ENCODE measurements around the gene RAP1GAP. TPM values are rescaled to one million over a fixed set of nuclear protein-coding genes. Genes with fewer than 3 reads are reported as not detected.

Gene RAP1GAP
- total RNA-seq, 2 donors from 2014 or later = 0.38 to 1.2 TPM

DNA sequence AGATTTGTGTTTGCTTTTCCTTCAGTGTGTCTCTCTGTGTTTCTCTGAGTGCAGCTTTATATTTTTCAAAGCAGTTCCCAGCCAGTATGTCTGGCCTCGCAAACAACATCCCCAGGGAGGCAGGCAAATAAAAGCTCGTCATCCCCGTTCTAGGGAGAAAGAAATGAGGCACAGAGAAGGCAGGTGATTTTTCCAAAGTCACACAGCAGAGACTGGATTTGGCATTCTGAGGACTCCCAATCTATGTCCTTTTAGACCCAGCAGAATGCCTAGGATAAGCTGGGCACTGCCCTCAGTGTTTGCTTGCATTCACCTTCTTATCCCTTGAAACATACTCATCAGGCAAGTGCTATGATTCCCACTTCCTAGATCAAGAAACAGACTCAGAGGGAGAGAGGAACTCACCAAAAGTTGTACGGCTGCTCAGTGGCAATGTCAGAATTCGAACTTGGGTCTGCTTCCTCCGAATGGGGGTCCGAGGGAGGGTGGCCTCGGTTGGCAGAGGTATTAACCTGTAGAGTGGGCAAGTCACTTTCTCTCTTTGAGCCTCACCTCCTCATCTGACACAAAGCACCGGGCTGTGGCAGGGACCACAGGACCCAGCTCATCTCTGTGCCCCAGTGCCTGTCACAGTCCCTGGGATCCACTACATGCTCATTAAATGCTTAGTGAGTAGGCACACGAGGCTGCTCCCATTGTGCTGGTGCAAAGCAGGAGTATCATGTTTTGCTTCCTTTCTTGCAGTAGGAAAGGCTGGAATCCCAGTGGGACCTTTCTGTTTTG lies 4.2 kb downstream of the RAP1GAP start:
- no peak for DNase-seq (ENCODE audit: low spot score)
- intact Hi-C loops (cut with DNase I) = loop anchor here in 1 of 2 donors (10.0 kb wide), 1 partner anchor 160 kb away; the partner anchor contains the start of gene ALPL

DNA sequence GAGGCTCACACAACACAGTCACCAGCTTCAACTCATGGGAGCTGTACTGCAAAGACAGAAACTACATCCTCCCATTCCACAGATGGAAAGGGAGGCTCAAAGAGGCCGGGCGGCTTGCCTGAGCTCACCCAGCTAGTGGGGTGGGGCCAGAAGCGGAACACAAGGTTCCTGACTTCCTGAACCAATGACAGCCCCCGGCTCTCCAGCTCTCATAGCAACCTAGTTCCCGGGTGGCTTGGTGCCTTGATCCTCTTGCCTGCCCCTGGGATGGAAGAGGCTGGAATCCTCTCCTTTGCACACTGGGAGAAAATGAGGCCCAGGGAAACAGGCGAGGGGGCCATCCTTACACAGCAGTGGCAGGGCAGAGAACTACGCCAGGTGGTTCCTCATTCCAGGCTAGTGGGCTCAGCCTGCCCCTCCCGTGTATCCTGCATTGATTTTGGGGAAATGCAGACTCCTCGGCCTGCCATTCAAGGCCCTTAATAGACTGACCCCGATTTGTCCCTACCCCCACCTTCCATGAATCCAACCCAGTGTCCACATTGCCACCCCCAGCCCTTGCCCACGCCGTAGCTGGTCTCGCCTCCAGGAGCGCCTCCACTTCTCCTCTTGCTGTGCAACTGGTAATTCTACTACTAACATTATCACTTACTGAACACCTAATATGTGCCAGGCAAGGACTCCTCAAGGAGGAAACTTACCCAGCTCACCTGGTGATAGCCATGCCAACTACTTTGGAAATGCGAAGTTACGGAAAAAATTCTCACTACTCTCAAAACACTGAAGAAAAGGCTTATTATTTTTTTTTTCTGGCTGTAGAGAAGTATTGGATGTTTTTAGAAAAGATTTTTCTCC lies 5.0 kb downstream of the RAP1GAP start:
- intact Hi-C loops (cut with DNase I) = loop anchor here in 1 of 2 donors (10.0 kb wide), 1 partner anchor 159 kb away; the partner anchor contains the start of gene ALPL

DNA sequence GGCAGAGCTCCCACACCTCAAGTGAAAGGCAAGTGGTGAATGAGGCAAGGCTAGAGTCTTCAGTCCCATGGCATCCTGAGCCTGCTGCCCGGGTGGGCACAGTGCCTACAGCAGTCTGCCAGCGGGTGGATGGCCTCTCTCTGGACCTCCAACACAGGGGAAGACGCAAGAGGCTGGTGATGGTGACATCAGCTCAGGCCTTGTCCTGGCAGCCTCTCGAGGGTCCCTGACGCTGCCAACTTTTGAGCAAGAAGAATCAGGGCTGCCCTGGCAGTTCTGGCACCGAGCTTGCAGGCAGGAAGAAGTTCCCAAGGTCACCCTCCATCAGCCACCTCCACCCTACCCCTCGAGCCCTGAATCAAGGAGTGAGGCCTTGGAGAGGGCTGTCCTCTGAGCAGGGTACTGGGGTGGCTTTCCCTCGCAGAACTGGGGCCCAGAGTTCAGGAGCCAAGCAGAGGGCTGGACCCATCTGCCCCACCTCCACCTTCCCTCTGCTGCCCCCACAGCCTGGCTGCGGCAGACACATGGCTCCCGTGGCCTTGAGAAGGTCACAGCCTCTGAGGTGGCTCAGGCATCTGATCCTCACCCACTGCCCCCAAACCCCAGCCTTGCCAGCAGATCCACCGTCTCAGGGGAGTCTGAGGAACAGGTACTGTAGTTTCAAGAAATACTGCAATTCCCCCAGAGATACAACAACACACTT lies 5.8 kb downstream of the RAP1GAP start:
- peak; percentile 61 for DNase-seq (ENCODE audit: low spot score)
- intact Hi-C loops (cut with DNase I) = loop anchor here in 1 of 2 donors (10.0 kb wide), 1 partner anchor 159 kb away; the partner anchor contains the start of gene ALPL

More for the DNA sequence above, 5.0 kb downstream of the RAP1GAP start:
- DNase-seq (ENCODE audit: low spot score) = peak; percentile 81

DNA sequence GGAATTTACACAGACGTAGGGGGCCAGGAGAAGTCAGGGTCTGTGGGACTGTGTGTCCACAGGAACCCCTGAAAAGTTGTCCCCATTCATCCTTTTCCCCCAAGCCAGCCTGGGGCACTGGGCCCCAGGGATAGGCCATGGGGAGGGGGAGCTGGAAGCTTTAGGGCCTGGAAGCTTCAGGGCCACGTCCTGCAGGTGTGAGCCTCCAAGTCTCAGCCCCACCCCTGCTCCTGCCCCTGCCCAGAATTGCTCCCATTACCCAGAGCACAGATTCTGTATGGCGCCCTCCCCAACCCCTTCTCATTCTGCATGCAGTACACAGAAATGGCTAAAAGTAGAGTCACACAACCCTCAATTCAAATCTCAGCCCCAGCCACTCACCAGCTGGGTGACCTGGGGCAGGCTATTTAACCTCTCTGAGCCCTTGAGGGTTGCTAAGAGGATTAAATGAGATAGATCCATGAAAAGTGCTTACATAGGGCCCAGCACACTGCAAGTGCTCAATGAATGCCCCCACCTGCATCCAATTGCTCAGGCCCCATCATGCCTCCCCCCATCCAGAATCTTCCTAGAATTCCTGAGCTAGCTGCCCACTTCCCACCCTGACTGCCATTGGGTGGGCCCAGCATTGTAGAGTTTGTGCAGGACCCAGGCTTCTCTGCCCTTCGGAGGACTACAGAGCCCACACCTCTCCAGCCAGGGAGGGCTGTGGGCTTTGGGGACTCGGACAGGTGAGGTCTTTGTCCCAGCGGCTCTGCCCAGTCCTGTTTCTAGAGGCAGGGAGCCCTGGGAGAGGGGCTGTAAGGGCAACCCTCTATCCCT lies 6.5 kb downstream of the RAP1GAP start:
- DNase-seq (ENCODE audit: low spot score) = peak; percentile 46
- intact Hi-C loops (cut with DNase I) = loop anchor here in 1 of 2 donors (10.0 kb wide), 1 partner anchor 158 kb away; the partner anchor contains the start of gene ALPL

DNA sequence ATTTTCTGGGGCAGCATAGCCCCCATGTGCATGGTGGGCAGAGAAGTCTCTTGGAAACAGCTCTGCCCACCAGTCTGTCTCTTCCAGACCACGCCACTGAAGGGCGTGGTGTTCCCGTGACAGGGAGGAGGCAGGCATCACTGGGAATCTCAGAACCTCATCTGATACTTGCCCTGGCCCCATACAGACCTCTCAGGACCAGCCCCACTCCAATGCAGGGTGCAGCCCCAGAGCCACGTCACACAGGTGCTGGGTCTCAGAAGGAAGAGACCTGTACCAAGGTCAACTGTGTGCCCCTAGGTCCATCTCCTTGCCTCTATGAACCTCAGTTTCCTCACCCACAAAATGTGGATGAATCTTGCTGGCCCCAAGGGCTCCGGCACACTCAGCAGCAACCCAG lies 7.3 kb downstream of the RAP1GAP start:
- intact Hi-C loops (cut with DNase I) = loop anchor here in 1 of 2 donors (10.0 kb wide), 1 partner anchor 157 kb away; the partner anchor contains the start of gene ALPL
- DNase-seq (ENCODE audit: low spot score) = peak; percentile 61

DNA sequence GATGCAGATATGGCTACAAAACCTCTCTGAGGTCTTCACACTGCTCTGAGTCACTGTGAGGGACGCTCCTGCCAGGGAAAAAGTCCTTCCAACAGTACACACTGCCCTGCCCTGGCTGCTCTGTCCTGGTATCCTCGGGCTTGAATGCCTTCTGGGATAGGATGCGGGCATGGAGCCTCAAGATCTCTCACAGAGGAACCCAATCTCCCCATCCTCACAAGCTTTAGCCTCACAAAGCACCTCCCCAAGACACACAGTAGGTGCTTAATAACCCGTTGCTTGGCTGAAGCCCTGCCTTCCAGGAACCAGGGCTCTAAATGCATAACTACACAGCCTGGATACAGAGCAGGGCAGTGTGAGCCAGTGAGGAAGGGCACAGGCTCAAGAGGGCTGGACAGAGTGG lies 9.2 kb downstream of the RAP1GAP start:
- intact Hi-C loops (cut with DNase I) = loop anchor here in 1 of 2 donors (10.0 kb wide), 2 partner anchors 135 to 155 kb away; partner anchors contain the start of gene ALPL
- peak; percentile 42 for DNase-seq (ENCODE audit: low spot score)

DNA sequence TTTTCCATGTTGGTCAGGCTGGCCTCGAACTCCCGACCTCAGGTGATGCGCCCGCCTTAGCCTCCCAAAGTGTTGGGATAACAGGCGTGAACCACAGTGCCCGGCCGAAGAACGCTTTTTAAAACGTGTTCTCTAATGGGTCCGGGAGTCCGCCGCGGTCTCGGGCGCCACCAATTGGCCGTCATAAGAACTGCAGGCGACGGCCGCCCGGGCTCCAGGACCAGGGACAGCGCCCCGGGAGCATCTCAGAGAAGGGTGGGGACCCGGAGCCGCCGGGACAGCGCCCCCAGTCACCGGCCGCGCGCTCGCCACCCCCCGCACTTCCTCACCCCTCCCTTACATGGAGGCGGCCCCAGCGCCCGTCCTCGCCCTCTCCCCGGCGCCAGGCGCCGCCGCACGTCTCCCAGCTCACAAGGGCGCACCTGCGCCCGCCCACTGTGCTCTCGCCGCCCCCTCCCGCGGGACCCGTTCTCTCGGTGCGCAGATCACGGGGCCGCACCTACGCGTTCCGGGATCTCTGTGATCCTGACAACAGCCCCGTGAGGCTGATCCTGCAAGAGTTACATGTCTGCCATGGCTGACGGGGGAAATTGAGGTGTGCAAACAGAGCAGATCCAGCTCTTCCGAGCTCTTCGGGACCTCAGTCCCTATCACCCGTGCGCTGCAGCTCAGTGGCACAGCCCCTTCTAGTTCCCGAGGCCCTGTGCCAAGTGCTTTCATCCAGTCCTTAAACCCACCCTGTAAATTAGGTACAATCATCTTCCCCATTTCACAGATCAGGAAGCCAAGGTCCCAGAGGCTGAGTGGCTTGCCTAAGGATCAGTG lies 9.8 kb downstream of the RAP1GAP start:
- peak; percentile 94 for DNase-seq (ENCODE audit: low spot score)

DNA sequence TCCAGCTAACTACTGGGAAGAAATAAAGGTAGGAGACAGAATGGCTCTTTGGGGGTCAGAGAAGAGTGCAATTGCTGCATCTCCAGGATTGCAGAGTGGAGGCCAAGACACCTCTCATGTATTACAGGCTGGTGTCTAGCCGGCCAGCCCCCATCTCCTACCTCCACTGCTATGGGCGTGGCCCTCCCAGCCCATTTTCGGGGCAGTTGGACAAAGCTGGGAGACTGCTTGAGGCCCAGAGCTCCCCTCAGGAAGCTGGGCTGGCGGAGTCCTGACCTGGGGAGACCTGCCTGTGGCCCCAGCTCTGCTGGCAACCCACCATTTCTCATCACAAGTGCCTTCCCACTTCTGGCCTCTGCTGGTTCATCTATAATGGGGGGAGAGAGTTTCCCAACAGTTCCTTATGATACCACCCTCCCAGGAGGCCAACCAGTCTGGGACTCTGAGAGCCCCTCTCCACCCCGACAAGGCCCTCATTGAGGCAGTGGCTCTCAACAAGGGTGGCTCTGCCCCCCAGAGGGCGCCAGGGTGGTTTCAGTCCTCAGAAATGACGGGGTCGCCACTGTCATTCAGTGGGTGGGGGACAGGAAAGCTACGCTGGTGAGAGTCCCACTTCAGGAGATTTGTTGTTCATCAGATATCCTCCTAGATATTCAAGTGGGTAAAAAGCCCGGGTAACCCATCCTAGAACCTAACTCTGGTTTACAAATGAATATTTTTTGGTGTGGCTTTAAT lies 11.5 kb downstream of the RAP1GAP start:
- peak; percentile 64 for DNase-seq (ENCODE audit: low spot score)
- intact Hi-C loops (cut with DNase I) = loop anchor here in 1 of 2 donors (10.0 kb wide), 1 partner anchor 133 kb away; no protein-coding TSS in a partner anchor

More for the DNA sequence above, 9.8 kb downstream of the RAP1GAP start:
- intact Hi-C loops (cut with DNase I) = loop anchor here in 1 of 2 donors (10.0 kb wide), 1 partner anchor 135 kb away; no protein-coding TSS in a partner anchor

DNA sequence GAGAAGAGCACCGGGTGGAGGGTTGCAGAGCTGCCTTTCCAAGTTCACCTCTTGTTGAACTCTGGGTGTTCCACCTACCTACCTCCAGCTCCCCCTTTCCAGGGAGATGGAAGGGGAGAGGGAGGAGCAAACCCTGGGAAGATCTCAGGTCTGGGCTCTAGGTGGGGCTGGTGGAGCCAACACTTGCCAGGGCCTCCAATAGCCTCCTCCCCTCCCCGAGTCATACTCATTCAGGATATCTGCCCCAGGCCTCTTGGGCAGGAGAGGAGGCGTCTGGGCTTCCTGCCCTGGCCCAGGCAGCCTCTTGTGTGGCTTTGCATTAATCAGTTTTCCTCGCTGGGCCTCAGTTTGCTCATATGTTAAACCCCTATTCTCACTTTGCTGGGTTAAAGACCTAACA lies 13.4 kb downstream of the RAP1GAP start:
- DNase-seq (ENCODE audit: low spot score) = peak; percentile 29
- intact Hi-C loops (cut with DNase I) = loop anchor here in 1 of 2 donors (10.0 kb wide), 1 partner anchor 131 kb away; no protein-coding TSS in a partner anchor

DNA sequence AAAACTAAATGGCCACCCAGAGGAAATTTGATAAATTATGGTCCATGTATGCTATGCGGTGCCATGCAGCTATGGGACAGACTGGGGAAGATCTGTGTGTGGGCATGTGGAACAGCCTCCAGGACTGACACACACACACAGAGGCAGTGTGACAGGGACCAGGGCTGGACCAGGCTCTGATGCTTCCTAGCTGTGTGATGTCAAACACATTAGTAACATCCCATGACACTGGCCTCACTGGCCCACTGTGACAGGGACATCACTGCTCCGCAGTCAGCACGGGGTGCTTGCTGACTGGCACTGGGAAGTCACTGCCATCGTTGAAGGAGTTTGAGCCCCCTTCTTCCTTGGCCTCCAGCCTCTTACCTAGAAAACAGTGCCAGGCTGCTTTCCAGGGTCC lies 13.9 kb downstream of the RAP1GAP start:
- peak; percentile 38 for DNase-seq (ENCODE audit: low spot score)
- intact Hi-C loops (cut with DNase I) = loop anchor here in 1 of 2 donors (10.0 kb wide), 1 partner anchor 130 kb away; no protein-coding TSS in a partner anchor

DNA sequence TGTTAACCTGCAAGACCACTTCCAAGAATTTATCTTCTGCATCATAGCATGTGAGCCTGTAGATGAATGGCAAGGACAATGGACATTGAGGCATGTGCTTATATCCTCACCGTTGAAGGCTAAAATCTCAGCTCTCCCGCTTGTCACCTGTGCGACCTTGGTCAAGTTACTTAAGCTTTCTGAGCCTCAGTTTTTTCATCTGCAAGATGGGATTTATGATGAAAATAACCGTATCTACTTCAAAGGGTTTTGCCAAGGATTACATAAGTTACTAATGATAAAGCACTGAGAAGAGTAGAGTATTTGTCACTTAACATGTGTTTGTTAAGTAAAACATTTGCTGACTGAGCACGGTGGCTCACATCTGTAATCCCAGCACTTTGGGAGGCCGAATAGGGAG lies 14.9 kb downstream of the RAP1GAP start:
- DNase-seq (ENCODE audit: low spot score) = no peak
- intact Hi-C loops (cut with DNase I) = loop anchor here in 1 of 2 donors (10.0 kb wide), 1 partner anchor 129 kb away; no protein-coding TSS in a partner anchor

DNA sequence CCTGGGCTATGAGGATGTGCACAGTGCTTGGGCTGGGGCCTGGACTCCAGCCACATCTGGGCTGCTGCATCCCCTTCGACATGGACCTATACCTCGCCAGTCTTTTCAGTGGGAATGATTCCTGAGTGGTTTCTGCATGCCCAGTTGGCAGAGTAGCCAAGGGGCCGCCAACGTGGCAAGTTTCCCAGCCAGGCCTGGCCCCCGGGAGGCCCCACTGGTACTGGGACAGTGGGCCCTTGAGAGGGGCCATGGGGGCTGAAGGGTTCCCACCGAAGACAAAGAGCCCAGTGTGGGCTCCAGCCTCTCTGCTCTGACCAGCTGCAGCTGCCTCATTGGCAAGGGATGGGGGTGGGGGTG lies 15.4 kb downstream of the RAP1GAP start:
- no peak for DNase-seq (ENCODE audit: low spot score)
- intact Hi-C loops (cut with DNase I) = loop anchor here in 1 of 2 donors (10.0 kb wide), 1 partner anchor 129 kb away; no protein-coding TSS in a partner anchor

DNA sequence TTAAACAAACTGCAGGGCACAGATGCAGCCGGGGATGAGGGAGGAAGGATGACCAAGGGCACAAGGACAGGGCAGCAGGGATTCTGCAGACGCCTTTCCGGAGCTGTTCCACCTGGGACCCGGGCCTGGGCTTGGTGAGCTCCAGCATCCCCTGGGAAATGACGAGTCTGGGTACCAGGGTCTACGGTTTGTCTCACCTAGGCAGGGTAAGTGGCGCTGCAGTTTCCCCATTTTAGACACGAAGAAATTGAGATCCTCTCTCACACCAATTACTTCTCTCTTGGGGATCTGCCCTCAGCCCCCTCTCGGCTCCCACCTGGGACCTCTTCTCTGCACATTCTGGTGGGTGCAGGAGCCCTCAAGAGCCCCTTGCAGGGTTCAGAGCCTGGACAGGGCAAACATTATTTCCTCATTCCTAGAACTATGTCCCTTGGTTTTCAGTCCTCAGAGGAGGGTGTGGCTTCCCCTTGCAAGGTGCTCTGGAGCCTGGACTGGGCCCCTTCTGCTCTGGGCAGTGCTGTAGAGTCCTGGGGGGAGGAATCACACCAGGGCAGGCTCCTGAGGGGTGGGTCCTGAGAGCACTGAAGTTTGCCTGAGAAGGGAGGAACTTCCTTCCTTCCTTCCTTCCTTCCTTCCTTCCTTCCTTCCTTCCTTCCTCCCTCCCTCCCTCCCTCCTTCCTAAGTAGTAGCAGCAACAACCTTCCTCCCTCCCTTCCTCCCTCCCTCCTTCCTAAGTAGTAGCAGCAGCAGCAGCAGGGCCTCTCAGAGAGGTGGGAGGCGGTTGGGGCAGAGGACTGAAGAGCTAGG lies 16.0 kb downstream of the RAP1GAP start:
- intact Hi-C loops (cut with DNase I) = loop anchor here in 1 of 2 donors (10.0 kb wide), 1 partner anchor 128 kb away; no protein-coding TSS in a partner anchor
- no peak for DNase-seq (ENCODE audit: low spot score)

DNA sequence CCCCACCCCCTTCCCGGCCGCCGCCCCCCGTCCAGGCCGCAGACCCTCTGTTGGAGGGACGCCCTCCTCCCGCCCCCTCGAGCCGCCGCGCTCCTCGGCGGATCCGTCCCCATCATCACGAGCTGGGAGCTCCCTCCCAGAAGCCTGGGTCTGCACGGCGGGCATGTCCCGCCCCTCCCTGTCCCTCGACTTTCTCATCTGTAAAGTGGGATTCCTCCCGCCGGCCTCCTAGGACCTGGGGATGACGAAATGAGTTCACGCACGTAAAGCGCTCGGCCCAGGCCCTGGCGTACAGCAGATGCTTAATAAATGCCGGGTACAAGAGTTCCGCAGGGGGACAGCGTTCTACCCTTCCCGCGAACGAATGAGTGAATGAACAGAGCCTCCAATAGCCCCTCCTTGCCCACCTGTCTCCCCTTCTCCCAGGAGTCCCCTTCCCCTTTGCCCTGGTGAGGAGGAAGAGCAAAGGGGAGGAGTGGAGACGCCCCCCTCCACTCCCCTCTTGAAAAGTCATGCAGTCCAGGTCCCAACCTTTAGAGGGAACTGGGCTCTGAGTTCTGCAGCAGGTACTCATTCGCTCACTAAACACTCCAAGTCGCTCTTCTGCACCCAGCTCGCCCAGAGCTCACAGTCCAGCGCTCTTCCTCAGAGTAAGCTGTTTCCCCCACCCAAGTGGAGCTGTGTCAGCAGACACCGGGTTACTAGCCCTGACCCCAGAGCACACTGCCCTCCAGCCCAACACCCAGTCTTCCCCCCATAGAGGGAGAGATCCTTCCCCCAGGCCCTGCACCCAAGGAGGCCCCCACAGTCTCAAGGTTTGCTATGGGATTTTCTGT lies 16.8 kb downstream of the RAP1GAP start:
- DNase-seq (ENCODE audit: low spot score) = no peak
- intact Hi-C loops (cut with DNase I) = loop anchor here in 1 of 2 donors (10.0 kb wide), 1 partner anchor 128 kb away; no protein-coding TSS in a partner anchor

Data from posterior vena cava (tissue), 2 donors.